Caki2 (cell line): Measurements from ENCODE around the gene SPI1. TPM values are rescaled to one million over a fixed set of nuclear protein-coding genes. Genes with fewer than 3 reads are reported as not detected.
"Not testable (repeated sequence)": the region's sequence is repeated elsewhere in the genome, so short reads cannot be mapped to it uniquely, and the experiment has no call there.

Source experiments
- DNase-seq: peaks from one replicate; pipeline ENCODE4 v3.0.0-alpha.2; 2015; ENCODE audit warnings: low read depth
- in situ Hi-C: cut with HindIII; loops from 2 replicates; pipeline ENCODE4 v1.10.0; 2016; ENCODE audit warnings: low sequenced_read_pairs, low pct_unique_long_range_greater_than_20kb, mixed read lengths
- total RNA-seq: library from RNA; depleted of rRNA; stranded (reverse); fragments of >200 nt; shearing (Covaris generic); gene quantifications from 2 replicates; pipeline ENCODE4 v1.2.3, GENCODE V29; 2014; ENCODE audit warnings: low replicate concordance

Gene SPI1
- total RNA-seq, 1 experiment from 2014 or later, result not detected

DNA sequence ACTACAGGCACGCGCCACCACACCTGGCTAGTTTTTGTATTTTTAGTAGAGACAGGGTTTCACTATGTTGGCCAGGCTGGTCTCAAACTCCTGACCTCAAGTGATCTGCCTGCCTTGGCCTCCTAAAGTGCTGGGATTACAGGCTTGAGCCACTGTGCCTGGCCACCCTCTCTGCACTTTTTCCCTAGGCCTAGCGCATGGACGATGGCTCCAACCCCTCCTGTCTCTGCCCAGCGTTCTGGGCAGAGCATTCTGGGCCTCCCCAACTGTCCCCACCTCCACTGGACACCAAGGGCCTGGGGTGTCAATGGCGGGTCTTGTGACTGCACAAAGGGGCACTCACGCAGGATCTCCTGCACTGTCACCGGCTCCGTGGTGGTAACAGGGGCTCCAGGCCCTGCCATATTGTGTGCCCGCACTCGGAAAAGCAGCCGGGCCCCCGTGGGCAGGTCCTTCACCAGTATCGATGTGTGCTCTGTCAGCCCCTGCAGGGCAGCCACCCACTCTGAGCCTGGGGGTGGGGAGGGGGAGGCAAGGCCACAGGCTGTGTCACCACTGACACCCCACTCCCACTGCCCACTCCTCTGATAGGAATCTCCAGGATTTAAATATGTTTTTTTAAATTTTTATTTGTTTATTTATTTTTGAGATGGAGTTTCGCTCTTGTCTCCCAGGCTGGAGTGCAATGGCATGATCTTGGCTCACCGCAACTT is 43.5 kb downstream of the SPI1 start:
- DNase-seq, in situ Hi-C loops: not testable (repeated sequence)

DNA sequence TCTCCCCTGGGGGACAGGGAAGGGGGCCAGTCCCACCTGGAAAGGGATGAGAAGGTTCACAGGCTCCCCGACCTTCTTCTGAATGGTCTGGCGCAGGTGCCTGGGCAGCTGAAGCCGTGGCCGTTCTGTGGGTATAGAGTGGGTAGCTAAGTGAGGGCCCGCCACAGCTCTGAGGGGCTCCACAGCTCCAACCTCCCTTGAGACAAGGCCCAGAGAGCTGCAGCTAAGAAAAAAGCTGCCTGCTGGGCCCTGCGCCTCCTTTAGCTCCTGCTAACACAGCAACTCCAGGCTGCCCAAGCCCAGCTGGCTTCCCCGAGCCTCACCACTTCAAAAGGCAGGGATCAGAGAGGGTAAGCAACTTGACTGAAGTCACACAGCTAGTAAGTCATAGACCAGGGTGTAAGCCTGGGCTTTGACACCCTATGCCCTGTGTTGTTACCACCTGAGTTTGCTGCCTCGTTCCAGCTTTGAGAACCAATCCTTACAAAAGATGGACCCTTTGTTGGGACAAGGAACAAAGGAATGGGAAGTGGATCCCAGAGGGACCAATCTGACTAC is 44.4 kb downstream of the SPI1 start:
- in situ Hi-C loops, result no loop called here

DNA sequence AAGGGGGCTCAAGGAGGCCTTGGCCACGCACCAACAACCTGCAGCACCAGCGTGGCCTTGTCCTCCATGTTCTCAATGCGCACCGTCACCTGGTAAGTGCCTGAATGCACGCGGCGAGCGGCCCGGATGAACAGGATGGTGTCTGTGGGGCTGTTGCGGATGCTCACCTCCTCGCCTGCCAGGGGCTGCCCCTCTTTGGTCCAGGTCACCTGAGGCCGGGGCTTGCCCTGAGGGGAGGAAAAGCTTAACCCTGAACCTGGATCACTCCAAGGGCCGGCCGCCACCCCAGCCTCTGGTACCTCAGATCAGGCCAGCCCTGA is 44.9 kb downstream of the SPI1 start:
- DNase-seq, result no peak
- in situ Hi-C loops, result no loop called here

More for the DNA sequence above, 44.4 kb downstream of the SPI1 start:
- DNase-seq, result no peak

DNA sequence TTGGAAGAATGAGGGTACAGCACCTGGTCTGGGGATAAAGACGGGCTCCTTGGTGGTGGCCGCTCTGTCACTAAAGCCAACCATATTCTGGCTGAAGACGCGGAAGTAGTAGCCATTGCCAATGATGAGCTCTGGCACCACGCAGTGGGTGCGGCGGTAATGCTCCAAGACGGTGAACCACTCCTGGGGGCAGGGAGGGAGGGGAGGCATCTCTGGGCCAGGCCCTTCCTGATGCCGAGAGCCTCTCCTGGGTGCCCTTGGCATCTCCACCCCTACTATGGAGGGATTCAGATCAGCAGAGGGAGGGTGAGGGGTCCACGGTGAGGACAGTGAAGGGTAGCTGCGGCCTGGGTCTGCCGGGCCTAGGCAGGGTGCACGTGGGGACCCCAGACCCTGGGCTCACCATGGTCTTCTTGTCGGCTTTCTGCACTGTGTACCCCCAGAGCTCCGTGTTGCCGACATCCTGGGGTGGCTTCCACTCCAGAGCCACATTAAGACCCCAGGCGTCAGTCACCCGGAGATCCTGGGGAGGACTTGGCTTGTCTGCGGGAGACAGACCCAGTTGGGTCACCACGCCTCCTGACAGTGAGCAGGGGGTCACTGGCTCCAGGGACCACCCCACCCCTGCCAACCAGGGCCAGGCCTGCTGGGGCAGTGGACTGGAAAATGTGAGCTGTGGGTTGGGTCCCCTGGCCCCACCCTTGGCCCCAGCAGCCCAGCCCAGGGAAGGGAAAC is 45.4 kb downstream of the SPI1 start:
- in situ Hi-C loops, result no loop called here
- no peak for DNase-seq

DNA sequence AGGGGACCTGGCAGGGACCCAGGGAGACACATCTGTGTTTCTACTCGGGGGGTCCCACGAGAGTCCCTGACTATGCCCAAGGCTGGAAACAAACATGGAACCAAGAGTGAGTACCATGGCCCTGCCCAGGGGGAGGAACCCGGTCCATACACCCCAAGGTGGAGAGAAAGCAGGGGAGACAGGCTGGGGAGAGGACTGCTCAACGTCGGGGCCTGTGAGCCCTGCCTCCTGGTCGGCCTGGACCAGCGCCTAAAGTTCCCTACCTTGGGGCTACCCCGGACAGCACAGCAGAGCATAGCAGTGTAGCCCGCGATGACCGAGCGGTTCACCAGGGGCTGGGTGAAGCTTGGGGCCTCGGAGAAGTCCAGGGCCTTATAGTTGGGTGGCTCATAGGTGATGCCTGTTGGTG is 46.0 kb downstream of the SPI1 start:
- in situ Hi-C loops, result no loop called here
- DNase-seq, result no peak

DNA sequence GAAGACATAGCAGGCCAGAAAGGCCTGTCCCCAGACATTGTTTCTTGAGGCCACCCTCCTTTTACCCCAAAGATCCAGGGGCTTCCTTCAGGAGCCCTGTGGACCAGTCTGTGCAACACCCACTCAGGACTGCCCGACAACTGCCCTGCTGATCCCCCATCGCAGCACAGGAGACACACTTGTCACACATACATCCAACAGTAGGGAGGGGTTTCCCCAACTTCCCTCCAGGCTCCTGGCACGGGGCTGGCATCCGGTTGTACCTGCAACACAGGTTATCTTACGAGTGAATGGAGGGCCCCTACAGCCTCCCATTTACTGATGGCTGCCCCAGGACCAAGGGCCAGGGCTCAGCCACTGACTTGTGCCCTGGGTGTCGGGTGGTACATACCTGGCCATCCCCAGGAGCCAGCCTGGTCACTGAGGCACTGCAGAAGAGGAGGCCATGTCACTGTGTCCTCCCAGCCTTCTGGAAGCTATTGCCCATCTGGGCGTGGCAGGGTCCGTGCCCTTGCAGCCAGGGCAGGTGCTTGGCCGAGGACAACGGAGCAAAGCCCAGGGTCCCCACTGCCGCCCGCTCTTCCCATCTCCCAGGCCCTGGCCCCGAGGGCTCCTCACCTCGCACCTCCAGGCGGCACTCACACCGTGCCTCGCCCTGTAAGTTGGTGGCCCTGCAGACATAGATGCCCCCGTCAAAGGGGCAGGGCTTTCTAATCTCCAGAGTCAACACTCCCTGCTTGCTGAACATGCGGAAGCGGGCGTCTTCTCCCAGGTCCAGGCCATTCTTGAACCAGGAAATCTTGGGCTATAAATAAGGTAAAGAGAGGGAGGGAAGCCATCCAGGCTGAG is 46.7 kb downstream of the SPI1 start:
- in situ Hi-C loops, result no loop called here
- DNase-seq, result no peak

DNA sequence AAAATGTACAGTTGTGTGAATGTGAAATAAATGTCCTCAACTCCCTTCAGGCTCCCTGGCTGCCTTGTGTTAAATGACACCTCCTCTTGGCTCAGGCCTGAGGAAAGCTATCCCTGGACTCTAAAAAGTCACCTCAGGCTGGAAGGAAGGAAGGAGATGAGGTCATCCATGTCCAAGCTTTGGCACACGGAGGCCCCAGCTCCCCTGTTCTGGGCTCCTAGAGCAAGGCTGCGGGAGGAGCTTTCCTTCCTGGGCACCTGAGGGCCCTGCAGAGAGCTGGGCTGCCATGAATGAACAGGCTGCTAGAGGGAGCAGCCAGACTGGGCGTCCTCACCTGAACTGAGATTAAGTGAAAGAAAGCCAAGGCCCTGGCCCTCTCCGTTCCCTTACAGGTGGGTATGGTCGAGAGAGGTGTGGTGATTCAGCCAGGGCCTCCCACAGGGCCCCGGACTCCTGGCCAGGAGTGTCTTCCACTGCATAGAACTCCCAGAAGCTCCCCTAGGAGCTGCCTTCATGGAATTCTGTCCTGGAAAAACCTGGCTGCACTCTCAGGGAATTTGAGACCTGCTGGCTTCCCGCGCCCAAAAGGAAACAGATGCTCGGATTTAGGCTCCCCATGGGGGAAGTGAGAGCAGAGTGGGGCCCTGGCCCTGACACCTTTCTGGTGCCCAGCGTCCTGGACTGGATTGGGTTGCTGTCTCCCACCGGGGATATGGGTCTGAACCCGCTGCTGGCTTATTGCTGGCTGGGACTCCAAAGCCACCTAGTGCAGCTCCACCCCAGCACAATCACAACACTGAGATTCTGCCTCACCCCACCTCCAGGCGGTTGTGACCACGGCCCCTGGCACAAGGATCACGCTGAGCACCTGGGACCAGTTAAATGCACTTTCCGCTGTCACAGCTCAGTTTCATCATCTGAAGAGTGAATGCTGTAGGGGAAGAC is 48.1 kb downstream of the SPI1 start:
- in situ Hi-C loops, result no loop called here
- DNase-seq, result no peak

DNA sequence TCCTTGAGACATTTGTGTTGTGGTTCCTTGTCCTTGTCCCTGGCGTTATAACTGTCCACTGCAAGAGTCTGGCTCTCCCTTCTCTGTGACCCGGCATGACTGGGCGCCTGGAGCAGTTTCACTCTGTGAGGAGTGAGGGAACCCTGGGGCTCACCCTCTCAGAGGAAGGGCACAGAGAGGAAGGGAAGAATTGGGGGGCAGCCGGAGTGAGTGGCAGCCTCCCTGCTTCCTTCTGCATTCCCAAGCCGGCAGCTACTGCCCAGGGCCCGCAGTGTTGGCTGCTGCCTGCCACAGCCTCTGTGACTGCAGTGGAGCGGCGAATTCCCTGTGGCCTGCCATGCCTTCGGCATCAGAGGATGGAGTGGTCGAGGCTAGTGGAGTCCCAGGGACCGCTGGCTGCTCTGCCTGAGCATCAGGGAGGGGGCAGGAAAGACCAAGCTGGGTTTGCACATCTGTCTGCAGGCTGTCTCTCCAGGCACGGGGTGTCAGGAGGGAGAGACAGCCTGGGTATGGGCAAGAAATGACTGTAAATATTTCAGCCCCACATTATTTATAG is 48.8 kb downstream of the SPI1 start:
- DNase-seq, result no peak
- in situ Hi-C loops, result no loop called here

DNA sequence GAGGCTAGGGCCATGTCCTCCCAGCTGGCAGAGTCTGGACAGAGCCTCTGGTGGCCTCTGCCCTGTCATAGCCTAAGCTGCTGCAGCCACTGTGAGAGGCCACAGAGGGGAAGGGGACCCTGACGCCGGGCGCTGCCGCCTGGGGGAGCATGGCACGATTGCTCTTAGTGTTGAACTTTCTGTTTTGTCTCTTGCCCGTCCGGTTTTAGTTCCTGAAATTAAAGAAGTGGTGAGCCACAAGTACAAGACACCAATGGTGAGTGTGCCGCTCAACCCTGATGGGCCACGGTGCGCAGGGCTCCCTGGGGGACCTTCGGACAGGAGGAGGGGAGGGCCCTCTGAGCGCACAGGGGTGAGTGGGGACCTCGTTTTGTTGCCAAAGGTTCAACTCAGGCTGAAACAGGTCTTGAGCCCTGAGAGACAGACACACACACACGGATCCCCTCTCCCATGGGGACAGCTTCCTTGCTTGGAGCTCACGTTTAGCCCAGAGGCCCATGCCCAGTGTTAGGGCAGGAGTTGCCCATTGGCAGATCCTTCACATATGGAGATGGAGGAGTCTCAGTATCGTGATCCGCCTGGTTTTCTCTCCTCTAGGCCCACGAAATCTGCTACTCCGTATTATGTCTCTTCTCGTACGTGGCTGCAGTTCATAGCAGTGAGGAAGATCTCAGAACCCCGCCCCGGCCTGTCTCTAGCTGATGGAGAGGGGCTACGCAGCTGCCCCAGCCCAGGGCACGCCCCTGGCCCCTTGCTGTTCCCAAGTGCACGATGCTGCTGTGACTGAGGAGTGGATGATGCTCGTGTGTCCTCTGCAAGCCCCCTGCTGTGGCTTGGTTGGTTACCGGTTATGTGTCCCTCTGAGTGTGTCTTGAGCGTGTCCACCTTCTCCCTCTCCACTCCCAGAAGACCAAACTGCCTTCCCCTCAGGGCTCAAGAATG is 49.6 kb downstream of the SPI1 start:
- no peak for DNase-seq
- in situ Hi-C loops, result no loop called here

DNA sequence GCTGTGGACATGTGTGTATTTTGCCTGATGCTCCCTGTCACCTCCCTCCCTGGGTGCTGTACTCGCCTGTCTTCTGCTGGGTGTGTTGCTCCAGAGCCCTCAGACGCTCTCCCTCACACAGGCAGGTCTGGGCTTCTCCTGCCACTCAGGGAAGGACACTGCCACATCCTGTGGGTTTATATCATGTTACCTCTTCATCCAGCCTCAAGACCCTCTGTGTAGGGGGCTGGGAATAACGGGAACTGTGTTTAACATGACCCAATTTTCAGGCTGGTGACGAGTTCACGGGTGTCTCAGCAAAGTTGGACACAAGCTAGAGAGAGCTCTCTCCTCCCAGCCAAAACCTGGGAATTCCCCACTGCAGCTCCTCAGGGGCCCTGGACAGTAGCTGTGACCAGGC is 50.4 kb downstream of the SPI1 start:
- in situ Hi-C loops, result no loop called here
- no peak for DNase-seq

DNA sequence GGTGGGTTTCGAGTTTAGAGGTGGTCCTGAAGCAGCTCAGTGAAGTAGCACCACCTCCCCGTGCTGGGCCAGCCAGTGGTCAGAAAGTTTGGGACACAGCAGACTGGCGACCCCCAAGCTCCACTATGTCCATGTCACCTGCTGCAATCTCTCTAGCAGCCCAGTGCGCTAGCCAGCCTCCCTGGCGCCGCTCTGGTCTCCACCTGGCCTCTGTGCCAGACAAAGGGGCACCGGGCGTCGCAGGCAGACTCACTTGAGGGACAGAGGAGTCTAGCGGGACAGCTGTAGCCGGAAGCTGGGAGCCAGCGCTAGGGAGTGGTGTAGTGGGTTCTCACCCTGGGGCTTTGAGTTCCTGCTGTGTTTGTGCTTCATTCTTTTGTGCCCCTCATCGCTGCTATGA is 51.3 kb downstream of the SPI1 start:
- in situ Hi-C loops, result no loop called here
- no peak for DNase-seq

DNA sequence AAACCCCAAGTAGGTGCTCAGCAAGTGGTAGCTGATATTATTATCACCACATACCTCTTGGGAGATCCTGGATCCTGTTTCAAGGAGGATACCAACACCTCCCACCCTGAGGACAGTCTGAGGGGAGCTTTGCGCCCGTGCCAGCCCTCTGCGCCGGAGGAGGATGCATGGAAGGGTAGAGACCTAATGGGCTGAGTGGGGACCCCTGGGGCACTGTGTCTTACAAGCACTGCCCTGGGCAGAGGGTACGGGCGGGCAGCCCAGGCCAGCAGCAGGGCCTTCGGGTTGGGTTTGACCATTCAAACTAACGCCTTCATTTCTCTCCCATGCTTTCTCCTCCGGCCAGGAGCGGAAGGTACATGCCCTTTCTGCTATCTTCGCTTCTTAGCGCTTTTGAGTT is 52.1 kb downstream of the SPI1 start:
- in situ Hi-C loops, result no loop called here
- no peak for DNase-seq

DNA sequence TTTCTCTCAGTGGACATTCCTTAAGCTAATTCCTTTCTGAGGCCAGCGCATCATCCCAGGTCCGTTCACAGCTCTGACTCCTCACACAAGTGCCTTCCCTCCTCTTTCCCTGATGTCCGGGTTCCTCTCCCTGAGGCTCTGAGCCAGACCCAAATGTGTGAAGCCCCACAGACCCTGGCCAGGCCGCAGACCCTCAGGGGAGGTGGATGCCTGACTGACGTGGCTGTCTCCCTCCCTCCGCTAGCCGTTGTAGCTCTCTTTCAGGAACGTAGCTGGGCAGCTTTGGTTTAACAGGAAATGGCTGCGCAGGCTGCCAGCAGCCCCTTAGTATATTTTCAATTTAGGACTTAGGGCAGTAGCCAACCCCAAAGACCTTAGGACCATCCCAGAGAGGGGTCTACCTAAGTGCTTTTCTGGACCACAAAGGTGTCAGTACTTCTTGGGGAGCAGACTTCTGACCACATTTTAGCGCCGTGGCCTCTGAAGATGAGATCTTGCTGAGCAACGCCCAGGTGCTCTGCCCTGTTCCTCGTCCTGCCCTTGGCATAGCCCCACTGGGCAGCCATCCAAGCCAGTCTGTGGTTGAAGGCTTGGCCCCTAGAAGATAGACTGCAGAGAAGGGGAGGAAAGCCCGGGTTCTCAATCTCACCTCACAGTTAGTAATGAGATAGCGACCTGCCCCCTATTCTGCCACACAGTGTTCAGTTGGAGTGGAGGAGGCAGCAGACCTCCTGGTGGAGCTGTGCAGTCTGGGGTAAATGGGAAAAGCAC is 52.9 kb downstream of the SPI1 start:
- in situ Hi-C loops, result no loop called here
- no peak for DNase-seq

DNA sequence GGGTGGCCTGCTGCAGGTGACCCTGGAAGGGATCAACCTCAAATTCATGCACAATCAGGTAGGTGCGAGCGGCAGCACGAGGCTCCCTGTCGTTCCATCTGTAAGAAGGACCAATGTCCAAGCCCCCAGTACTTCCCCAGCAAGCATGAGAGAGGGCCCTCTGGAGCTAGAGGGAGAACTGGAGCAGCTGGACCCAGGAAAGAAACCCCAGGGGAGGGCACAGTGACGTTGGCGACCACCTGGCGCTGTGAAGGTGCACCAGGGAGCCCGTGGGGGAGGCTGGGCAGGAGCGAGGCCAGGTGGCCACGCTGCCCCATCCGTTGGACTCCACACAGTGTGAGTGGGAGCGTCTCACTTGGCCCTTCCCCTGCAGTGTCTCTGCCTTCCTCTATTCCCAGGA is 53.8 kb downstream of the SPI1 start:
- DNase-seq, result no peak
- in situ Hi-C loops, result no loop called here

DNA sequence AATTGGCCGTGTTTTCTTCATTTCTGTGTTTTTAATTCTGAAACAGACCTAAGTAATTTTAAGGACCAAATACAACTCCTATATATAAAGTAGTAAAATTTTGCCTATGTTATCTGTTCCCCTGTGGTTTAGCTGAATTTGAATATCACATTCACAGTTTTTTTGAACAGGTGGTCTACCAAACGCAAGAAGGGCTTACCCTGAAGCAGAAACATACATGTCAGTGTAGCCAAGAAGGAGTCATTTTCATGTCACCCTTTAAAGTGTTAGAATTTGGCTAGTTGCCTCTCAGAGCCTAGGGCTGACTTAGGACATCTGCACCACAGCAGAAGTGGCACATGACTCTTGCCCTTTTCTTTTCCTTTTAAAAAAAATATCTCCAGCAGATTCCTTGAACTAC is 60.2 kb downstream of the SPI1 start:
- in situ Hi-C loops, result no loop called here
- DNase-seq, result no peak
